GM21526 (cell line): Measurements from ENCODE around the gene SLCO4A1.

ENCODE experiments used
- ATAC-seq: cut with Tn5 transposase; IDR thresholded peaks from one replicate; pipeline ENCODE4 v1.9.1; 2021; ENCODE audit warnings: moderate library complexity; ENCODE audit not compliant: unreplicated experiment, low FRiP score

SLCO4A1 gene

DNA sequence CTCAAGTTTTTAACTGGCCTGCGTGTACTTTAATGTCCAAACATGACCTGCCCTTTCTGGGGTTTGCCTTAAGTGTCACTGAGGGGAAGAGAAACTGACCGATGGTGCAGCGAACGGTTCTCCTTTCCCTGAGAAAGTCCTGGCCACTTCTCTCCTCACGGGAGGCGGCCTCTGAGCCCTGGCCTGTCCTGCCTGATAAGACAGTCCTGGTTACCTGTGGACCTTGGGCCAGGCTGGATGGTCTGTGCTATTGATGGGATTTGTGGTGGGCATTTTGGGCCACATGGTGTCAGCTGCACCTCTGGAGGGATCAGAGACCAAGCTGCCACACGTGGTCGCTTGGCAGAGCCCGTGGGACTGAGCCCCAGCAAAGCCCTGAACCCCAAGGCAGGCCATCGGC is 54.7 kb downstream of the SLCO4A1 start:
- ATAC-seq, result no peak

- no peak for ATAC-seq
Observed at GRCh38 chr20:62697468-62697912, 55.2 kb downstream of the SLCO4A1 start.

DNA sequence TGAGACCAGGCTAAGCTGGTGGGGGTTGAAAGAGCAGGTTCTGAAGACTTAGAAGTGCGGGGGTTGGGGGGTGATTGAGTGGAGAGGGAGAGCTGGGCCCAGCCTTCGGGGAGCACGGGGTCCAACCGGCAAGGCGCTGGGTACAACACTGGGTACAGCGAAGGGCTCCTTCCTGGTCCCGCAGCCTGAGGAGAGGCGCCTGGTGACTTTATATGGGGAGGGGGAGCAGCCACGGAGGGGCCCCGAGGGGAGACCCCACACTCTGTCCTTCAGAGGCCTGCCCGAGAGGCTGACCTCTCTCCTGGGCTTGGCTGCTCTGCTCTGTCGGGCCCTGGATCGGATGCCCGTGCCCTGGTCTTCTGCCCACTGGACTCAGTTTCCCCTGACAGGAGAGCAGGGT is 55.9 kb downstream of the SLCO4A1 start:
- no peak for ATAC-seq

DNA sequence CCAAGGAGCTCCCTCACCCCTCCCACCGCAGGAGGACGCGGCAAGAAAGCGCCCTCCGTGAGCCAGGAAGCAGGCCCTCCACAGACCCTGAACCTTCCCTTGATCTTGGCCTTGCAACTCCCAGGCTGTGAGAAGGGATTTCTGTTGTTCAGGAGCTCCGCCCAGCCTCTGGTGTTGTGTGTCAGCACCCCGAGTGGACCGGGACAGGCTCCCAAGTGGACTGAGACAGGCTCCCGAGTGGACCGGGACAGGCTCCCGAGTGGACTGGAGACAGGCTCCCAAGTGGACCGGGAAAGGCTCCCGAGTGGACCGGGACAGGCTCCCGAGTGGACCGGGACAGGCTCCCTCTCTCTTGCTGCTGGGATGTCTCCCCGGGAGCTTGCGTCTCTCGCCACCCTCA is 57.0 kb downstream of the SLCO4A1 start:
- no peak for ATAC-seq

DNA sequence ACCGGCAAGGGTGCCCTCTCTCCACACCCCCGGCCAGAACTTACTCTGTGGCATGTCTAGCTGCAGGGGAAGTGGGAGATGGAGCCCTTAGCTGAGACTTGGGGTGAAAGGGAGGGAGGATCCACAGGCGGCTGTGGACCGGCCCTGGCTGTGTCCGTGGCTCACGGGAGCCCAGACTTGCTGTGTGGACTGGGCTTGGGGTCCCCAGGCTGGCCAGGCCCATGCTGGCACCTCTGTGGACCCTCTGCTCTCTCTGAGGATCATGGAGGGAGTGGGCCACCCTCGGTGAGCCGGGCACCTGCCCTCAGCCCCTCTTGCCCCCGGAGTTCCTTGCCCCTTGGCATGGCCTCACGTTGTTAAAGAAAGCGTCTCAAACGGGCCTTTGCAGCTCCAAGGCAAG is 57.4 kb downstream of the SLCO4A1 start:
- ATAC-seq, result no peak

GRCh38 chr20:62700261-62700930 is 58.1 kb downstream of the SLCO4A1 start:
- no peak for ATAC-seq

DNA sequence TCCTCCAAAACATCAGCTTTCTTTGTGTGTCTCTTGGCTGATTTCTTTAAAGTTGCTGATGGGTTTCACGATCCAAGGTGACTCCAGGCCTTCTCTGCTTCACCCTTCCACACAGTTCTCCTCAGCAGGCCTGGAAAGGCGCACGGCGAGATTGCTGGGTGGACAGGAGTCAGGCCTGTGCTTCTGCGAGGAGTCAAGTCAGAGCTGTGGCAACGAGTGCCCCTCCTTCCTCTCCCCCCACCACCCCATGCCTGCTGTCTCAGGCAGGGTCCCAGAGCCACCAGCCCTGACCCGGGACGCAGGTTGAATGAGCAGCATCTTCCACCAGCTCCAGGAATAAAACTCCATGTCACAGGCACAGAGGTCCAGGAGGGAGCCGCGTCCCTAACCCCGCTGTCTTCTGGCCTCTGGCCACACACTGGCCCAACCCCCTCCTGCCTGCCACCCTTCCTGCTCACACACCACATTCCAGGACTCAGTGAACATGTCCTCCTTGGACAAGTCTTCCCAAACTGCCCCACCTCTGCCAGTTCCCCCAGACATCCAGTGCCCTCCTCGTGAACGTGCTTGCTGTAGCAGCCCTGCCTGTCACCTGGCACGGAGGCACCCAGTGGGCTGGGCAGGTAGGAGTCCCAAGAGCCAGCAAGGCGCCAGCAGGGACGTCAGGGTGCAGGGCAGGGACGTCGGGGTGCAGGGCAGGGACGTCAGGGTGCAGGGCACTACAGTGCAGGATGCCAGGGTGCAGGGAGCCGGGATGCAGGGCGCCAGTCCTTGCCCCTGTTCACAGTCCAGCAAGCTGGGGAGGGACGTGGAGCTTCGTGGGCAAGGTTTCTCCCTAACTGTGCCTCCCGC is 59.1 kb downstream of the SLCO4A1 start:
- ATAC-seq, result no peak

DNA sequence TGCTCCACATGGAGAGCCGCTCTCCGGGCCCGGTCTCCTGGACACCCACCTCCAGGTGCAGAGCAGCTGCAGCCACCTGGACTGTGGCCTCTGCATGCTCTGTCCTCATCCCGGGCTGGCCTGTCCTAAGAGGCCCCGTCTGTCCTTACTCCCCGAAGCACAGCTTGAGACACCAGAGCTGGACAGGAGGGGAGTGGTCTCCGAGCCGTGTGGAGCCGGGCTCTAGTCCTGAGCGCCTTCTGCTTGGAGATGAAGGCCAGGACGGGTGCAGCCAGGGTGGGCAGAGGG is 59.7 kb downstream of the SLCO4A1 start:
- ATAC-seq, result no peak

DNA sequence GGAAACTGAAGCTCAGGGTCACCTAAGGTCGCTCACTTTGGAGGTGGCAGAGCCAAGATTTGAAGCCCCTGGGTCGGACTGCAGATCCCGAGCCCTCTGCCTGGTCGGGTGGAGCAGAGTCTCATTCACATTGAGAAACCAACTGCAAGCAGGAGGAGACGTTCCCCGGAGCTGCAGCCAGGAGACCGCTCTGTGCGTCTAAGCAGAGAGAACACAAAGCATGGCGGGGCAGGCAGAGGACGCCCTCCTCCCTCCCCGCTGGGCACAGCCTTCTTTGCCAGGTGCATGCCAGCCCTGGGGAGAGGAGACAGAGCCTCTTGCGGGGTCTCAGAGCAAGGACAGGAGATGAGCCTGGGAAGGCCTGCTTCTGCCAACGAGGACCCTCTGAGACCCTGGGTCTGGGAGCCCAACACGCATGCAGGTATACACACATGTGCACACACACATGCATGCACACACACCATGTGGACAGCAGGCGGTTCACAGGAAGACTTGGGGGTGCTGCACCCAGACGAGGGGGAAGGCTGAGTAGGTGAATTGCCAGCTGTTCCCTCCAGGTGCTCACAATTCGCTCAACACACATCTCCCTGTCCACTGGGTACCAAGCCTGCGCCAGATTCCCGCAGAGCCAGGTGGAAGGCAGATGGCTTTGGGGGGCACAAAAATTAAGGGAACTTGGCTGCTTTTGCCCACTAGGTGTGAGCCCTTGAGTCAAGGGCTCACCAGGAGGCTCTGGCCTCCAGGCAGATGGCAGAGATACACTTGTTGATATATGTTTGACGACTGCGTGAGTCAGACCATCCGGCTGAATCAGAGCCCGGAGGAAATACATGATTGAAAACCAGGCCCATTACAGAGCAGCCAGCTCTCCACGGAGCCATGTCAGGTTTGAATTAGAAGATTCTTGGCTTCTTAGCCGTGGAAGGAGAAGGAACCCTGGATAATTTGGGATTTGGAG is 60.9 kb downstream of the SLCO4A1 start:
- ATAC-seq, result no peak

DNA sequence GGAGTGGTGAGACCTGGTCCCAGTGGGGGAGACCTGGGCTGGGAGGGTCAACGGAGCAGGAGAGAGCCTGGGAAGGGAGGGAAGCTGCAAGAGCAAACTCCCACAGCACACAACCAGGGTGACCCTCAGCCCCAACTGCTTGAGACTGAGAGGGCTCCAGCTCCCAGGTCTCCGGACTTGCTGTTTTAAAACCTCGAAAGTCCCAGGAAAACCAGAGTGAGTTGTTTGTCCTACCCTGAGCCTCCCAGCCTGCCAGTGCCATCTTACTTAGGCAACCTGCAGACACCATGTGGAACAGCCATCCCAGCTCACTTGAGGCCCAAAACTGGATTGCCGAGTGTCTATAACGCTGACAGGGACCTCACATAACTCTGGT is 61.5 kb downstream of the SLCO4A1 start:
- no peak for ATAC-seq

GRCh38 chr20:62704341-62704948 is 62.1 kb downstream of the SLCO4A1 start:
- ATAC-seq, result no peak

- ATAC-seq, result no peak
Observed at GRCh38 chr20:62705627-62706026, 63.3 kb downstream of the SLCO4A1 start.

DNA sequence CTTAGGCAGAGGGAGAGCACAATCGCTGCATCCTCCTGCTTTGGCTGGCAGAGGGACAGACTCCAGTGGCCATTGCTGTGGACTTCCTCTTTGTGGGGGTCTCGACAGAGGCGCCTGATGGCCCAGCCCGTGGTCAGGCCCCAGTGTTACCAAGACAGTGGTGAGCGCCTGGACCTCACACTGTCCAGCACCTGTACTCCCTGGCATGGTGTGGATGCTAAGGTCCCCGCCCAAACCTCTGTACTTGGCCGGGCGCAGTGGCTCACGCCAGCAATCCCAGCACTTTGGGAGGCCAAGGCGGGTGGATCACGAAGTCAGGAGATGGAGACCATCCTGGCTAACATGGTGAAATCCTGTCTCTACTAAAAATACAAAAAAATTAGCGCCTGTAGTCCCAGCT is 64.0 kb downstream of the SLCO4A1 start:
- ATAC-seq, result no peak

DNA sequence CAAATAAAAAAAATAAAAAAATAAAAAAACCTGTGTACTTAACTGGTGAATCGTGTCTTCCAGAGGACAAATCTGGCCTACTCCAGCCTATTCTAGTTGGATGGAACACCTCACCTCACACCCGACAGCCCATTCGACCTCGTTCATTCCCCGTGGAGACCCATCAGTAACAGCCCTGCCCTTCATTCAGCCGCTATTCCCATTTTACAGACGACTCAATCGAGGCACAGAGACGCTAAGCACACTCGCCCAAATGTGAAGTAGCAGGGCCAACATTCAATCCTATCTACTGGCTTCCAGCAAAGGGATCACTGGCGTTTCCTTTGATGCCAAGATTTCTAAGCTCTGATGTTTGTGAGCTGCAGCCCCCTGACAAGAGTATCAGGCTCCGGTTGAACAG is 64.6 kb downstream of the SLCO4A1 start:
- no peak for ATAC-seq

DNA sequence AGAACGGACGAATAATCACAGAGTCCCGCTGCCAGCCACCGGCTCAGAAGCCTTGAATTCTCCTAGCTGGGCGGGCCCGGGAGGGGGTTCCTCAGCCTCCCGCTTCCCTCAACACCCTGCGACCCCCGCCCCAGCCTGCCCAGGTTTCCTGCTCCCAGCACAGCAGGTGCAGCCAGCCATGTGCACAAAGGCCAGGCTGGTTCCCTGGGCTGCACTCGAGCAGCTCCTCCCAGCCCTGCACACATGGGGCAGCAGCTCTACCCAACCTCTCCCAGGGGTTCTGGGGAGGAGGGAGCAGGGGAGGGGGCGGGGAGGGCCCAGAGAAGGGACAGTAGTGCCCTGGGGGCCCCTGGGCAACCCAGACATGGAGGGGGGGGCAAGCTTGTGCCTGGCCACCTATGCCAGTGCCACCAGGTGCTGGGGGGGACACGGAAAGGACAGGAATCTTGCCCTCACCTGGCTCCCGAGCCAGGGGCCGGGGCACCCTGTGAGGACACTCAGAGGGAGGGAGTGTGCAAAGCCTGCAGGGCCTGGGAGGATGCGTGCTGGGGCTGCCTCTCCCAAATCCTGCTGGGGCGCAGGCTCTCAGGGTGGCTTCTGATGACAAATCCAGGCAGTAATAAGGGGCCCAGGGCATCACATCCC is 65.1 kb downstream of the SLCO4A1 start:
- no peak for ATAC-seq

DNA sequence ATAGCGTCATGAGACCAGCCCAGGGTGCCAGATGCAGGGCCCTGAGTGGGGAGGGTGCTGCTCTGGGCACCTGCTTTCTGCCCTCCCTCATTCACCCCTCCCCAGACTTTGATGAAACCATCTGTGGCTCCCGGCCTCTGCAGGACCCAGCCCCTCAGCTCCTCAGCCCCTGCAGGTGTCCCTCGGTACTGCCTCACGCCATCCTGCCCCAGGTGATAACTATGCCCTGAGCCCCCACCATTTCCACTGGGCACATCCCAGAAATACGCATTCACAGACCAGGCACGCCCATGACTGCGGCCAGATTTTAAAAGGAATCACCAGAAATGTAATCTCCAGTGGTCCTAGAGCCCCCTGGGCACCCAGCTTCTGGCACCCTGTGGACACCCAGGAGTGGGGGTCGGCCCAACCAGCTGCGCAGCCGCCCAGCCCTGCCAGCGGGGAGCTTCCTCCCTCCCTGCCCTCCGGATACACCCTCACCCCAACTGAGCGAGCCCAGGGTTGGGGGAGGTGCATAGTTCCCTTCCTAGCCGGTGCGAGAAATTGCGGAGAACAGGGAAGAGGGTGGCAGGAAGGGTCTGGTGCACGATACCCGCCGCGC is 65.7 kb downstream of the SLCO4A1 start:
- ATAC-seq, result no peak

DNA sequence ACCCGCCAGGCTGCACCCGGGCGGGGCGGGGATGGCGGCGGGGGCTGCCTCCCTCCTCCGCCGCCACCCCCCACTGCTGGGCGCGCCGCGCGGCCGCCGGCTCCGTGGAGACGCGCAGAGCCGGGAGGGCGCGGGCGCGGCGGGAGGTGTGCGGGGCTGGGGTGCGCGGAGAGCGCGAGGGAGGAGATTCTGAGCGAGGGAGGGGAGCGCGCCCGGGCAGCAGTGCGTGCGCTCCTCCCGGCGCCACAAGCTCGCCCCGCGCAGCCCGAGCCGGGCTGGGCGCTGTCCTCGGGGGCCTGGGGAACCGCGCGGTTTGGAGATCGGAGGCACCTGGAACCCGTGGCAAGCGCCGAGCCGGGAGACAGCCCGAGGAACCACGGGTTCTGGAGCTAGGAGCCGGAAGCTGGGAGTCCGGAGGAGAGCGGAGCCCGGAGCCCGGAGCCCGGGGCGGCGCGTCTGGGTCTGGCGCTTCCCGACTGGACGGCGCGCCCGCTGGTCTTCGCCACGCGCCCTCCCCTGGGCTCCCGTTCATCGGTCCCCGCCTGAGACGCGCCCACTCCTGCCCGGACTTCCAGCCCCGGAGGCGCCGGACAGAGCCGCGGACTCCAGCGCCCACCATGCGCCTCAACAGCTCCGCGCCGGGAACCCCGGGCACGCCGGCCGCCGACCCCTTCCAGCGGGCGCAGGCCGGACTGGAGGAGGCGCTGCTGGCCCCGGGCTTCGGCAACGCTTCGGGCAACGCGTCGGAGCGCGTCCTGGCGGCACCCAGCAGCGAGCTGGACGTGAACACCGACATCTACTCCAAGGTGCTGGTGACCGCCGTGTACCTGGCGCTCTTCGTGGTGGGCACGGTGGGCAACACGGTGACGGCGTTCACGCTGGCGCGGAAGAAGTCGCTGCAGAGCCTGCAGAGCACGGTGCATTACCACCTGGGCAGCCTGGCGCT is 66.6 kb downstream of the SLCO4A1 start, which contains the start of gene NTSR1:
Gene NTSR1 (plus strand): TSS at position 246 of the 946 bp plus-strand sequence. CDS start 372 bp downstream, at position 618.
- ATAC-seq, result no peak

DNA sequence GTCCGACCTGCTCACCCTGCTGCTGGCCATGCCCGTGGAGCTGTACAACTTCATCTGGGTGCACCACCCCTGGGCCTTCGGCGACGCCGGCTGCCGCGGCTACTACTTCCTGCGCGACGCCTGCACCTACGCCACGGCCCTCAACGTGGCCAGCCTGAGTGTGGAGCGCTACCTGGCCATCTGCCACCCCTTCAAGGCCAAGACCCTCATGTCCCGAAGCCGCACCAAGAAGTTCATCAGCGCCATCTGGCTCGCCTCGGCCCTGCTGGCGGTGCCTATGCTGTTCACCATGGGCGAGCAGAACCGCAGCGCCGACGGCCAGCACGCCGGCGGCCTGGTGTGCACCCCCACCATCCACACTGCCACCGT is 67.2 kb downstream of the SLCO4A1 start:
- no peak for ATAC-seq
